HTR-8/SVneo (cell line): Measurements from ENCODE around the gene HOXB5.

Source experiments
- DNase-seq: peaks from one replicate; pipeline ENCODE4 v3.0.0; 2011; ENCODE audit warnings: low spot score, mixed read lengths; ENCODE audit not compliant: insufficient read length
- FAIRE-seq: peaks from 2 replicates; lab custom pipeline; 2011; peaks lifted over from hg19 to GRCh38; lab: Jason Lieb, UNC

HOXB5 gene

GRCh38 chr17:48554412-48555257 lies 38.9 kb downstream of the HOXB5 start:
- FAIRE-seq, result peak; percentile 46
- no peak for DNase-seq

GRCh38 chr17:48553826-48554225 lies 39.8 kb downstream of the HOXB5 start:
- DNase-seq, result no peak
- FAIRE-seq, result no peak

- FAIRE-seq, result no peak
These were observed 40.4 kb downstream of the HOXB5 start for GRCh38 chr17:48553190-48553547.

GRCh38 chr17:48552466-48553189 lies 41.0 kb downstream of the HOXB5 start:
- FAIRE-seq (peak; percentile 20), DNase-seq (no peak)

More at GRCh38 chr17:48553190-48553547, 40.4 kb downstream of the HOXB5 start:
- DNase-seq, result no peak

GRCh38 chr17:48551596-48552465 lies 41.7 kb downstream of the HOXB5 start:
- FAIRE-seq, result peak; percentile 4
- no peak for DNase-seq

GRCh38 chr17:48551214-48551555 lies 42.4 kb downstream of the HOXB5 start:
- FAIRE-seq (no peak), DNase-seq (no peak)

GRCh38 chr17:48550502-48551213 lies 42.9 kb downstream of the HOXB5 start:
- no peak for DNase-seq
- no peak for FAIRE-seq

- FAIRE-seq (peak; percentile 33), DNase-seq (no peak)
These were observed 43.6 kb downstream of the HOXB5 start for GRCh38 chr17:48549914-48550501.

- no peak for FAIRE-seq
These were observed 44.3 kb downstream of the HOXB5 start for GRCh38 chr17:48549281-48549630.

GRCh38 chr17:48548523-48549280 lies 44.9 kb downstream of the HOXB5 start:
- FAIRE-seq (no peak), DNase-seq (no peak)

More at GRCh38 chr17:48549281-48549630, 44.3 kb downstream of the HOXB5 start:
- DNase-seq, result no peak

GRCh38 chr17:48547808-48548522 lies 45.6 kb downstream of the HOXB5 start:
- FAIRE-seq, result no peak
- DNase-seq, result no peak

- DNase-seq (no peak), FAIRE-seq (no peak)
These were observed 46.4 kb downstream of the HOXB5 start for GRCh38 chr17:48546924-48547807.

- FAIRE-seq (no peak), DNase-seq (no peak)
These were observed 47.2 kb downstream of the HOXB5 start for GRCh38 chr17:48546137-48546923.

GRCh38 chr17:48545539-48545938 lies 48.0 kb downstream of the HOXB5 start:
- DNase-seq (no peak), FAIRE-seq (no peak)

GRCh38 chr17:48545022-48545375 lies 48.6 kb downstream of the HOXB5 start, which contains the start of gene HOXB2:
Gene HOXB2 (minus strand): TSS chr17:48545109. CDS start chr17:48544911, 198 bp downstream.
- FAIRE-seq (no peak), DNase-seq (peak; percentile 65)

GRCh38 chr17:48544349-48545021 lies 49.1 kb downstream of the HOXB5 start:
- FAIRE-seq (peak; percentile 26), DNase-seq (peak; percentile 64)
